Neural cell (in vitro differentiated cells): ENCODE measurements around the gene DAND5. TPM values are rescaled to one million over a fixed set of nuclear protein-coding genes. Genes with fewer than 3 reads are reported as not detected.

Experiments
- H2AFZ ChIP-seq: fragments of 200-600, 300-800 bp; sonication (generic), shearing (Covaris generic); 2 replicates; pipeline ENCODE4 v1.6.0; 2014; ENCODE audit warnings: low read depth, mild to moderate bottlenecking, antibody characterized with exemption, low read length, moderate library complexity
- H3F3A ChIP-seq: fragments of 200-600 bp; shearing (Covaris generic); 2 replicates; pipeline ENCODE4 v1.6.1; 2016; ENCODE audit warnings: mild to moderate bottlenecking, moderate library complexity, mixed read lengths, antibody characterized with exemption, low read length; ENCODE audit not compliant: insufficient read depth, poor library complexity, severe bottlenecking
- H3K27ac ChIP-seq: fragments of 200-600, 300-800 bp; sonication (generic), shearing (Covaris generic); 2 replicates; pipeline ENCODE4 v1.5.1; 2014; ENCODE audit warnings: mild to moderate bottlenecking, low read length, moderate library complexity
- H3K27me3 ChIP-seq: fragments of 300-800, 200-600 bp; sonication (generic), shearing (Covaris generic); 2 replicates; pipeline ENCODE4 v1.6.0; 2014; ENCODE audit warnings: mild to moderate bottlenecking, low read depth, low read length, moderate library complexity; ENCODE audit not compliant: insufficient read depth
- H3K36me3 ChIP-seq: fragments of 300-800, 200-600 bp; sonication (generic), shearing (Covaris generic); 2 replicates; pipeline ENCODE4 v1.5.1; 2014; ENCODE audit warnings: mild to moderate bottlenecking, antibody characterized with exemption, low read length, moderate library complexity; ENCODE audit not compliant: insufficient read depth
- H3K4me2 ChIP-seq: fragments of 300-800, 200-600 bp; sonication (generic), shearing (Covaris generic); 2 replicates; pipeline ENCODE4 v1.6.0; 2014; ENCODE audit warnings: mild to moderate bottlenecking, low read length
- H3K4me3 ChIP-seq: fragments of 300-800, 200-600 bp; sonication (generic), shearing (Covaris generic); 2 replicates; pipeline ENCODE4 v1.5.1; 2014; ENCODE audit warnings: mild to moderate bottlenecking, low read length, moderate library complexity
- H3K79me2 ChIP-seq: fragments of 200-600 bp; shearing (Covaris generic); replicated peaks from 2 replicates; pipeline ENCODE4 v1.6.0; 2014; ENCODE audit warnings: mild to moderate bottlenecking, low read length, moderate library complexity; ENCODE audit not compliant: insufficient read depth
- H3K9ac ChIP-seq: fragments of 300-800, 200-600 bp; sonication (generic), shearing (Covaris generic); 2 replicates; pipeline ENCODE4 v1.6.1; 2016; ENCODE audit warnings: mild to moderate bottlenecking, low read length, mixed read lengths
- H3K9me2 ChIP-seq: fragments of 200-600 bp; shearing (Covaris generic); 2 replicates; pipeline ENCODE4 v1.6.1; 2016; ENCODE audit warnings: mild to moderate bottlenecking, low read length, mixed read lengths; ENCODE audit not compliant: insufficient read depth
- H3K9me3 ChIP-seq: fragments of 200-600, 300-800 bp; sonication (generic), shearing (Covaris generic); 2 replicates; pipeline ENCODE4 v1.6.1; 2016; ENCODE audit warnings: mild to moderate bottlenecking, mixed run types, low read length, moderate library complexity, mixed read lengths
- H4K20me1 ChIP-seq: fragments of 200-600 bp; shearing (Covaris generic); 2 replicates; pipeline ENCODE4 v1.6.1; 2016; ENCODE audit warnings: mild to moderate bottlenecking, mixed run types; ENCODE audit not compliant: insufficient read depth
- EP300 ChIP-seq: fragments of 450-650 bp; conservative IDR thresholded peaks from 2 replicates; pipeline ENCODE4 v1.6.1; 2014; ENCODE audit warnings: antibody characterized with exemption, mild to moderate bottlenecking, moderate library complexity; ENCODE audit not compliant: poor library complexity, severe bottlenecking
- EZH2 ChIP-seq: fragments of 200-600, 300-800 bp; shearing (Covaris generic), sonication (generic); IDR thresholded peaks from 2 replicates; pipeline ENCODE4 v1.6.1; 2014; ENCODE audit warnings: antibody characterized with exemption, low read length, borderline replicate concordance, mild to moderate bottlenecking; ENCODE audit not compliant: insufficient read depth, poor library complexity, severe bottlenecking
- MXI1 ChIP-seq: fragments of 450-650 bp; conservative IDR thresholded peaks from 2 replicates; pipeline ENCODE4 v1.6.1; 2014; ENCODE audit warnings: antibody characterized with exemption, mild to moderate bottlenecking; ENCODE audit not compliant: poor library complexity, severe bottlenecking
- POLR2AphosphoS5 ChIP-seq: IDR thresholded peaks from 2 replicates; pipeline ENCODE4 v1.6.1; 2012
- RAD21 ChIP-seq: fragments of 450-650 bp; conservative IDR thresholded peaks from 2 replicates; pipeline ENCODE4 v1.6.1; 2014; ENCODE audit warnings: antibody characterized with exemption, mild to moderate bottlenecking, moderate library complexity
- SMC3 ChIP-seq: fragments of 450-650 bp; conservative IDR thresholded peaks from 2 replicates; pipeline ENCODE4 v1.6.1; 2014; ENCODE audit warnings: antibody characterized with exemption, mild to moderate bottlenecking, moderate library complexity; ENCODE audit not compliant: poor library complexity
- TAF1 ChIP-seq: IDR thresholded peaks from 2 replicates; pipeline ENCODE4 v1.6.1; 2012; ENCODE audit warnings: low read depth
- polyA plus RNA-seq: library from polyadenylated mRNA; depleted of rRNA; stranded (reverse); fragments of >200 nt; gene quantifications from 2 replicates; pipeline ENCODE4 v1.2.3, GENCODE V29; 2014
- TF ChIP-seq, protein P1 (sequence below): IDR thresholded peaks from 2 replicates; pipeline ENCODE4 v1.6.1; 2012; ENCODE audit warnings: borderline replicate concordance

DAND5 gene
- polyA plus RNA-seq, 1 donor from 2014 or later: not detected

DNA sequence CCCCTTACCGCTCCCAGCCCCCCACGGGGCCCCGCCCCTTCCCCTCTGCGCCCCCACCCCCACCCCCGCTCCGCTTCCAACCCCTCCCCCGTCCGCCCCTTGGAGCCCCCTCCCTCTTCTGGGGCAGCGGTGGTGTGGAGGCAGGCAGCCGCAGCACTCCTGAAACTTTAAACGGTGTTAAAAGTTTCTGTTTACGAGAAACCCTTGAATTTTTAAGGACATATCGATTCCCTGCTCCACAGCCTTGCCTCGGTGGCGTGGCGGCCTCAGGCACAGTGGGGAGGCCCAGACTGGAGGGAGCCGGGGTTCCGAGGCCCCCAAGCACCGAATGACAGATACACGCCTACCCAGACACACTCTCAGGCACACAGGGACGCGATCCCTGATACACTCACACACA lies 21.1 kb downstream of the DAND5 start:
- no peak overlapping the region for H2AFZ ChIP-seq
- no peaks in the 10 kb centered on the region for H3F3A ChIP-seq
- H3K4me2 ChIP-seq: no peak overlapping the region
- no peaks in the 10 kb centered on the region for H3K36me3 ChIP-seq
- H3K9ac ChIP-seq: no peak overlapping the region
- H4K20me1 ChIP-seq: no peaks in the 10 kb centered on the region
- H3K79me2 ChIP-seq: no peaks in the 10 kb centered on the region
- no peaks in the 10 kb centered on the region for H3K9me2 ChIP-seq
- peaks cover 46% of the 10 kb centered on the region for H3K27me3 ChIP-seq
- H3K9me3 ChIP-seq: no peaks in the 10 kb centered on the region
- H3K4me3 ChIP-seq: no peak overlapping the region
- TF ChIP-seq SMC3 (no peak), TAF1 (no peak), EP300 (no peak)
- TF ChIP-seq, protein P1, sequence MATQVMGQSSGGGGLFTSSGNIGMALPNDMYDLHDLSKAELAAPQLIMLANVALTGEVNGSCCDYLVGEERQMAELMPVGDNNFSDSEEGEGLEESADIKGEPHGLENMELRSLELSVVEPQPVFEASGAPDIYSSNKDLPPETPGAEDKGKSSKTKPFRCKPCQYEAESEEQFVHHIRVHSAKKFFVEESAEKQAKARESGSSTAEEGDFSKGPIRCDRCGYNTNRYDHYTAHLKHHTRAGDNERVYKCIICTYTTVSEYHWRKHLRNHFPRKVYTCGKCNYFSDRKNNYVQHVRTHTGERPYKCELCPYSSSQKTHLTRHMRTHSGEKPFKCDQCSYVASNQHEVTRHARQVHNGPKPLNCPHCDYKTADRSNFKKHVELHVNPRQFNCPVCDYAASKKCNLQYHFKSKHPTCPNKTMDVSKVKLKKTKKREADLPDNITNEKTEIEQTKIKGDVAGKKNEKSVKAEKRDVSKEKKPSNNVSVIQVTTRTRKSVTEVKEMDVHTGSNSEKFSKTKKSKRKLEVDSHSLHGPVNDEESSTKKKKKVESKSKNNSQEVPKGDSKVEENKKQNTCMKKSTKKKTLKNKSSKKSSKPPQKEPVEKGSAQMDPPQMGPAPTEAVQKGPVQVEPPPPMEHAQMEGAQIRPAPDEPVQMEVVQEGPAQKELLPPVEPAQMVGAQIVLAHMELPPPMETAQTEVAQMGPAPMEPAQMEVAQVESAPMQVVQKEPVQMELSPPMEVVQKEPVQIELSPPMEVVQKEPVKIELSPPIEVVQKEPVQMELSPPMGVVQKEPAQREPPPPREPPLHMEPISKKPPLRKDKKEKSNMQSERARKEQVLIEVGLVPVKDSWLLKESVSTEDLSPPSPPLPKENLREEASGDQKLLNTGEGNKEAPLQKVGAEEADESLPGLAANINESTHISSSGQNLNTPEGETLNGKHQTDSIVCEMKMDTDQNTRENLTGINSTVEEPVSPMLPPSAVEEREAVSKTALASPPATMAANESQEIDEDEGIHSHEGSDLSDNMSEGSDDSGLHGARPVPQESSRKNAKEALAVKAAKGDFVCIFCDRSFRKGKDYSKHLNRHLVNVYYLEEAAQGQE: no peak
- no peak overlapping the region for H3K27ac ChIP-seq

- H3K36me3 ChIP-seq: no peaks in the 10 kb centered on the region
- H2AFZ ChIP-seq: no peak overlapping the region
- no peak overlapping the region for H3K27ac ChIP-seq
- H3K9me3 ChIP-seq: no peaks in the 10 kb centered on the region
- no peaks in the 10 kb centered on the region for H3K79me2 ChIP-seq
- no peak overlapping the region for H3K4me2 ChIP-seq
- H3K4me3 ChIP-seq: no peak overlapping the region
- no peaks in the 10 kb centered on the region for H4K20me1 ChIP-seq
- no peaks in the 10 kb centered on the region for H3F3A ChIP-seq
- peaks cover 46% of the 10 kb centered on the region for H3K27me3 ChIP-seq
- no peak overlapping the region for H3K9ac ChIP-seq
- TF ChIP-seq MXI1: no peak
- TF ChIP-seq EZH2: no peak
- no peak for TF ChIP-seq POLR2AphosphoS5
- TF ChIP-seq RAD21: no peak
- TF ChIP-seq, protein P1: no peak
- no peaks in the 10 kb centered on the region for H3K9me2 ChIP-seq
Measured at GRCh38 chr19:12990853-12991252, 21.5 kb downstream of the DAND5 start.
